Measurements from ENCODE around the gene IFNL3.

DNA sequence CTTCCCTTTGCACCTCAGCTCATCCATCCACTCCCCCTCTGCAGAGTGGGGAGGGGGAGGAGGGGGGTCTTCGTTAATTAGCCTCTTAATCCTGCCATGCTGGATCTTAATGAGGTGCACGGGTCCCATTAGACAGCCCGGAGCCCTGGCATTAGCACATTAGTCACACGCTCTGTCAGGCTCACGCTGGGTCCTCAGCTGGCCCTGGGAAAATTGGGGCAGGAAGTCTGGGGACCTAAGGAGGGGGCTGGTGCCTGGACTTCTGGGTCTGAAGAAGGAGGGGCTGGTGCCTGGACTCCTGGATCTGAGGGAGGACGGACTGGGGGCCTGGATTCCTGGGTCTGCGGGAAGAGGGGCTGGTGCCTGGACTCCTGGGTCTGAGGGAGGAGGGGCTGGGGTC, 48.5 kb downstream of the IFNL3 start:
- TF ChIP-seq, protein P1, sequence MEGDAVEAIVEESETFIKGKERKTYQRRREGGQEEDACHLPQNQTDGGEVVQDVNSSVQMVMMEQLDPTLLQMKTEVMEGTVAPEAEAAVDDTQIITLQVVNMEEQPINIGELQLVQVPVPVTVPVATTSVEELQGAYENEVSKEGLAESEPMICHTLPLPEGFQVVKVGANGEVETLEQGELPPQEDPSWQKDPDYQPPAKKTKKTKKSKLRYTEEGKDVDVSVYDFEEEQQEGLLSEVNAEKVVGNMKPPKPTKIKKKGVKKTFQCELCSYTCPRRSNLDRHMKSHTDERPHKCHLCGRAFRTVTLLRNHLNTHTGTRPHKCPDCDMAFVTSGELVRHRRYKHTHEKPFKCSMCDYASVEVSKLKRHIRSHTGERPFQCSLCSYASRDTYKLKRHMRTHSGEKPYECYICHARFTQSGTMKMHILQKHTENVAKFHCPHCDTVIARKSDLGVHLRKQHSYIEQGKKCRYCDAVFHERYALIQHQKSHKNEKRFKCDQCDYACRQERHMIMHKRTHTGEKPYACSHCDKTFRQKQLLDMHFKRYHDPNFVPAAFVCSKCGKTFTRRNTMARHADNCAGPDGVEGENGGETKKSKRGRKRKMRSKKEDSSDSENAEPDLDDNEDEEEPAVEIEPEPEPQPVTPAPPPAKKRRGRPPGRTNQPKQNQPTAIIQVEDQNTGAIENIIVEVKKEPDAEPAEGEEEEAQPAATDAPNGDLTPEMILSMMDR (conservative IDR thresholded peaks at IDR 0.05), result no peak
- no peak for TF ChIP-seq ZFX (IDR thresholded peaks at IDR 0.05)

Data from C4-2B (cell line).